HepG2 (cell line): ENCODE measurements around the gene ARID3C. TPM values are rescaled to one million over a fixed set of nuclear protein-coding genes. Genes with fewer than 3 reads are reported as not detected.

Experiments used
- BORCS8-MEF2B ChIP-seq: sonication (generic); formaldehyde crosslinking; IDR thresholded peaks from 2 replicates; pipeline ENCODE4 v1.8.0; 2022; ENCODE audit warnings: mild to moderate bottlenecking, missing genetic modification reagents
- HMGA1 ChIP-seq: sonication (generic); formaldehyde crosslinking; conservative IDR thresholded peaks from 2 replicates; pipeline ENCODE4 v1.4.0; 2020; ENCODE audit warnings: missing genetic modification reagents
- HNRNPLL ChIP-seq: fragments of 200-400 bp; formaldehyde crosslinking; IDR thresholded peaks from 2 replicates; pipeline ENCODE4 v1.6.1; 2017; ENCODE audit warnings: mild to moderate bottlenecking, low read depth, low read length; ENCODE audit not compliant: poor library complexity, severe bottlenecking
- IRF2 ChIP-seq: IDR thresholded peaks from 2 replicates; pipeline ENCODE4 v1.6.1; 2018; ENCODE audit warnings: missing genetic modification reagents, missing compliant biosample characterization
- KDM2A ChIP-seq: sonication (generic); formaldehyde crosslinking; IDR thresholded peaks from 2 replicates; pipeline ENCODE4 v1.4.0; 2020; ENCODE audit warnings: low read depth, missing genetic modification reagents, borderline replicate concordance
- KMT2A ChIP-seq: sonication (generic); formaldehyde crosslinking; IDR thresholded peaks from 2 replicates; pipeline ENCODE4 v1.4.0; 2020; ENCODE audit warnings: missing genetic modification reagents
- MIER3 ChIP-seq: IDR thresholded peaks from 2 replicates; pipeline ENCODE4 v1.6.1; 2016; ENCODE audit warnings: missing compliant biosample characterization, borderline replicate concordance
- MTA1 ChIP-seq: sonication (generic); formaldehyde crosslinking; IDR thresholded peaks from 2 replicates; pipeline ENCODE4 v1.4.0; 2020; ENCODE audit warnings: missing genetic modification reagents, mild to moderate bottlenecking, borderline replicate concordance
- MXD4 ChIP-seq: IDR thresholded peaks from 2 replicates; pipeline ENCODE4 v1.6.1; 2016; ENCODE audit warnings: mild to moderate bottlenecking, missing biosample characterization, missing genetic modification reagents
- NR2F6 ChIP-seq, 2 experiments: IDR thresholded peaks; 2 replicates each; pipeline ENCODE4 v1.6.1; 2016; ENCODE audit warnings: antibody characterized with exemption in 1 of 2, mild to moderate bottlenecking in 1 of 2
- PHF20 ChIP-seq: sonication (generic); formaldehyde crosslinking; IDR thresholded peaks from 2 replicates; pipeline ENCODE4 v1.5.0; 2020; ENCODE audit warnings: mild to moderate bottlenecking, missing genetic modification reagents
- POLR2A ChIP-seq, 2 experiments: IDR thresholded peaks; 2 replicates each; pipeline ENCODE4 v1.6.1; 2011; ENCODE audit warnings: low read depth in 2 of 2, low read length in 2 of 2, mild to moderate bottlenecking in 1 of 2, moderate library complexity in 1 of 2; ENCODE audit not compliant: insufficient read depth in 1 of 2
- RXRA ChIP-seq: sonication (generic); formaldehyde crosslinking; IDR thresholded peaks from 2 replicates; pipeline ENCODE4 v1.5.1; 2020; ENCODE audit warnings: missing genetic modification reagents
- SALL1 ChIP-seq: sonication (generic); formaldehyde crosslinking; IDR thresholded peaks from 2 replicates; pipeline ENCODE4 v1.8.0; 2022; ENCODE audit warnings: mild to moderate bottlenecking, missing genetic modification reagents
- TAF1 ChIP-seq: sonication (generic); formaldehyde crosslinking; IDR thresholded peaks from 2 replicates; pipeline ENCODE4 v1.4.0; 2020; ENCODE audit warnings: missing genetic modification reagents
- ZBTB1 ChIP-seq: sonication (generic); formaldehyde crosslinking; IDR thresholded peaks from 2 replicates; pipeline ENCODE4 v1.4.0; 2020; ENCODE audit warnings: missing genetic modification reagents, borderline replicate concordance
- ZC3H4 ChIP-seq: sonication (generic); formaldehyde crosslinking; IDR thresholded peaks from 2 replicates; pipeline ENCODE4 v1.4.0; 2020; ENCODE audit warnings: missing genetic modification reagents, borderline replicate concordance
- ZNF138 ChIP-seq: sonication (generic); formaldehyde crosslinking; IDR thresholded peaks from 2 replicates; pipeline ENCODE4 v1.5.0; 2020; ENCODE audit warnings: mild to moderate bottlenecking, low read depth, missing genetic modification reagents
- ZNF17 ChIP-seq: sonication (generic); formaldehyde crosslinking; IDR thresholded peaks from 2 replicates; pipeline ENCODE4 v1.5.0; 2020; ENCODE audit warnings: mild to moderate bottlenecking, missing genetic modification reagents
- ZNF263 ChIP-seq: sonication (generic); formaldehyde crosslinking; IDR thresholded peaks from 2 replicates; pipeline ENCODE4 v1.4.0; 2020; ENCODE audit warnings: missing genetic modification reagents
- ZNF274 ChIP-seq: sonication (generic); formaldehyde crosslinking; IDR thresholded peaks from 2 replicates; pipeline ENCODE4 v1.5.1; 2020; ENCODE audit warnings: mild to moderate bottlenecking, missing genetic modification reagents
- ZNF44 ChIP-seq: sonication (generic); formaldehyde crosslinking; IDR thresholded peaks from 2 replicates; pipeline ENCODE4 v1.5.1; 2020; ENCODE audit warnings: mild to moderate bottlenecking, missing genetic modification reagents
- ZNF558 ChIP-seq: sonication (generic); formaldehyde crosslinking; IDR thresholded peaks from 2 replicates; pipeline ENCODE4 v1.9.0; 2022; ENCODE audit warnings: mild to moderate bottlenecking, missing genetic modification reagents, borderline replicate concordance
- ZNF788 ChIP-seq: sonication (generic); formaldehyde crosslinking; IDR thresholded peaks from 2 replicates; pipeline ENCODE4 v1.5.0; 2020; ENCODE audit warnings: mild to moderate bottlenecking, missing genetic modification reagents, borderline replicate concordance
- polyA plus RNA-seq, 8 experiments: library from polyadenylated mRNA; depleted of rRNA in 3 of 8; stranded (reverse) in 7 of 8; unstranded in 1 of 8; fragments of >200 nt; fragmentation: Illumina TruSeq in 4 of 8; extraction: Trizol in 4 of 8; gene quantifications; 2 replicates each; pipeline versions ENCODE4 v1.2.1 to v1.2.3, GENCODE V29; 2011 to 2016; ENCODE audit warnings: low read depth in 4 of 8, missing spikeins in 1 of 8, mixed read lengths in 1 of 8; ENCODE audit not compliant: insufficient read depth in 1 of 8
- total RNA-seq, 5 experiments: library from RNA; depleted of rRNA; stranded (reverse); fragments of >200 nt; fragmentation: Illumina TruSeq; extraction: Trizol; gene quantifications; 2 replicates each; pipeline ENCODE4 v1.2.3, GENCODE V29; 2016; ENCODE audit warnings: low read depth in 1 of 5
- TF ChIP-seq, protein P1 (sequence below): sonication (generic); formaldehyde crosslinking; IDR thresholded peaks from 2 replicates; pipeline ENCODE4 v1.4.0; 2020; ENCODE audit warnings: mild to moderate bottlenecking, missing genetic modification reagents
- TF ChIP-seq, protein P2 (sequence below): IDR thresholded peaks from 2 replicates; pipeline ENCODE4 v1.6.1; 2016; ENCODE audit warnings: mild to moderate bottlenecking, missing biosample characterization, missing genetic modification reagents
- TF ChIP-seq, protein P3 (sequence below): sonication (generic); formaldehyde crosslinking; IDR thresholded peaks from 2 replicates; pipeline ENCODE4 v1.8.1; 2023; ENCODE audit warnings: mild to moderate bottlenecking, missing genetic modification reagents
- TF ChIP-seq, protein P4 (sequence below): sonication (generic); formaldehyde crosslinking; conservative IDR thresholded peaks from 2 replicates; pipeline ENCODE4 v1.8.0; 2022; ENCODE audit warnings: mild to moderate bottlenecking, moderate library complexity, missing genetic modification reagents
- TF ChIP-seq, protein P5 (sequence below): sonication (generic); formaldehyde crosslinking; IDR thresholded peaks from 2 replicates; pipeline ENCODE4 v1.5.0; 2020; ENCODE audit warnings: mild to moderate bottlenecking, low read depth, missing genetic modification reagents, borderline replicate concordance

Gene ARID3C
- total and polyA plus RNA-seq, 2 of the 13 experiments (the other 11 are each of a cell fraction or from before 2014, with no cell fraction given) = not detected

DNA sequence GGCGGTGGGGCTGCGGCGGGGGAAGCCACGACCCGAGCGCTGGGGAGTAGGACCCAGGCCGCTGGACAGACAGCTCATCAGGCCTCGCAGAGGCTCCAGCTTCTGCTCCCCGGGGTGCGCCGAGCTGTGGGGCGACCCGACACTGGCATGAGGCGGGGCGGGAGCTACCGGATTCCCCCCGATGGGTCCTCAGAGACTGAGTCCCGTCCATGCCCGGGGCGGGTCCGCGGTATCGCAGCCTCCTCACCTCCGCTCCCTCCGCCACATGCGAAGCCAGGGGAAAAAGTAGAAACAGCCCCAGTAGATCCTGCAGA, 36.2 kb upstream of the ARID3C start (continued):
- TF ChIP-seq RXRA = no peak; the same call in 1 of the 2 replicates
- no peak for TF ChIP-seq BORCS8-MEF2B
- TF ChIP-seq, protein P1, sequence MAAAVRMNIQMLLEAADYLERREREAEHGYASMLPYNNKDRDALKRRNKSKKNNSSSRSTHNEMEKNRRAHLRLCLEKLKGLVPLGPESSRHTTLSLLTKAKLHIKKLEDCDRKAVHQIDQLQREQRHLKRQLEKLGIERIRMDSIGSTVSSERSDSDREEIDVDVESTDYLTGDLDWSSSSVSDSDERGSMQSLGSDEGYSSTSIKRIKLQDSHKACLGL (CRISPR knock-in tag) = no peak
- TF ChIP-seq ZNF558 (CRISPR knock-in tag) = peak; percentile 22; the same call in 1 of the 2 replicates
- no peak for TF ChIP-seq ZNF44
- TF ChIP-seq KDM2A (CRISPR knock-in tag) = peak; percentile 62; the same call in 1 of the 2 replicates
- peak; percentile 48; the same call in 1 of the 2 replicates for TF ChIP-seq ZNF274
- TF ChIP-seq SALL1 (CRISPR knock-in tag) = peak; percentile 14; the same call in 1 of the 2 replicates
- TF ChIP-seq ZNF263 = no peak
- no peak for TF ChIP-seq NR2F6 (IDR thresholded peaks at IDR 0.05)
- no peak for TF ChIP-seq NR2F6 (CRISPR knock-in tag; IDR thresholded peaks at IDR 0.05)
- no peak for TF ChIP-seq MTA1
- TF ChIP-seq, protein P2, sequence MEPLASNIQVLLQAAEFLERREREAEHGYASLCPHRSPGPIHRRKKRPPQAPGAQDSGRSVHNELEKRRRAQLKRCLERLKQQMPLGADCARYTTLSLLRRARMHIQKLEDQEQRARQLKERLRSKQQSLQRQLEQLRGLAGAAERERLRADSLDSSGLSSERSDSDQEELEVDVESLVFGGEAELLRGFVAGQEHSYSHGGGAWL (CRISPR knock-in tag) = peak; percentile 51; the same call in 1 of the 2 replicates
- TF ChIP-seq ZC3H4 (CRISPR knock-in tag) = no peak
- TF ChIP-seq MXD4 = no peak
- TF ChIP-seq TAF1 (CRISPR knock-in tag) = no peak
- TF ChIP-seq, protein P3, sequence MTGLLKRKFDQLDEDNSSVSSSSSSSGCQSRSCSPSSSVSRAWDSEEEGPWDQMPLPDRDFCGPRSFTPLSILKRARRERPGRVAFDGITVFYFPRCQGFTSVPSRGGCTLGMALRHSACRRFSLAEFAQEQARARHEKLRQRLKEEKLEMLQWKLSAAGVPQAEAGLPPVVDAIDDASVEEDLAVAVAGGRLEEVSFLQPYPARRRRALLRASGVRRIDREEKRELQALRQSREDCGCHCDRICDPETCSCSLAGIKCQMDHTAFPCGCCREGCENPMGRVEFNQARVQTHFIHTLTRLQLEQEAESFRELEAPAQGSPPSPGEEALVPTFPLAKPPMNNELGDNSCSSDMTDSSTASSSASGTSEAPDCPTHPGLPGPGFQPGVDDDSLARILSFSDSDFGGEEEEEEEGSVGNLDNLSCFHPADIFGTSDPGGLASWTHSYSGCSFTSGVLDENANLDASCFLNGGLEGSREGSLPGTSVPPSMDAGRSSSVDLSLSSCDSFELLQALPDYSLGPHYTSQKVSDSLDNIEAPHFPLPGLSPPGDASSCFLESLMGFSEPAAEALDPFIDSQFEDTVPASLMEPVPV = no peak
- peak; percentile 40 for TF ChIP-seq HNRNPLL
- no peak for TF ChIP-seq MIER3
- peak in 1 of 2 experiments; percentile 28; a peak in 1 of 4 replicates for TF ChIP-seq POLR2A (IDR thresholded peaks at IDR 0.05; ENCODE audit: insufficient read depth in 1 of 2, low read depth in 2 of 2, low read length in 2 of 2)
- TF ChIP-seq ZNF17 (CRISPR knock-in tag) = no peak
- 0 out of 2 replicates have a peak, but pooled peaks have one; percentile 30 for TF ChIP-seq PHF20 (CRISPR knock-in tag)
- TF ChIP-seq, protein P4, sequence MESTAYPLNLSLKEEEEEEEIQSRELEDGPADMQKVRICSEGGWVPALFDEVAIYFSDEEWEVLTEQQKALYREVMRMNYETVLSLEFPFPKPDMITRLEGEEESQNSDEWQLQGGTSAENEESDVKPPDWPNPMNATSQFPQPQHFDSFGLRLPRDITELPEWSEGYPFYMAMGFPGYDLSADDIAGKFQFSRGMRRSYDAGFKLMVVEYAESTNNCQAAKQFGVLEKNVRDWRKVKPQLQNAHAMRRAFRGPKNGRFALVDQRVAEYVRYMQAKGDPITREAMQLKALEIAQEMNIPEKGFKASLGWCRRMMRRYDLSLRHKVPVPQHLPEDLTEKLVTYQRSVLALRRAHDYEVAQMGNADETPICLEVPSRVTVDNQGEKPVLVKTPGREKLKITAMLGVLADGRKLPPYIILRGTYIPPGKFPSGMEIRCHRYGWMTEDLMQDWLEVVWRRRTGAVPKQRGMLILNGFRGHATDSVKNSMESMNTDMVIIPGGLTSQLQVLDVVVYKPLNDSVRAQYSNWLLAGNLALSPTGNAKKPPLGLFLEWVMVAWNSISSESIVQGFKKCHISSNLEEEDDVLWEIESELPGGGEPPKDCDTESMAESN (CRISPR knock-in tag) = no peak
- TF ChIP-seq, protein P5, sequence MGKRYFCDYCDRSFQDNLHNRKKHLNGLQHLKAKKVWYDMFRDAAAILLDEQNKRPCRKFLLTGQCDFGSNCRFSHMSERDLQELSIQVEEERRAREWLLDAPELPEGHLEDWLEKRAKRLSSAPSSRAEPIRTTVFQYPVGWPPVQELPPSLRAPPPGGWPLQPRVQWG (CRISPR knock-in tag) = no peak
- no peak for TF ChIP-seq ZBTB1 (CRISPR knock-in tag)
- no peak for TF ChIP-seq KMT2A (CRISPR knock-in tag)
- TF ChIP-seq ZNF138 (CRISPR knock-in tag) = no peak
- TF ChIP-seq IRF2 = no peak
- no peak for TF ChIP-seq HMGA1 (CRISPR knock-in tag)
- no peak for TF ChIP-seq ZNF788 (CRISPR knock-in tag)
